ENCODE data around the gene LLCFC1.

The LLCFC1 gene

DNA sequence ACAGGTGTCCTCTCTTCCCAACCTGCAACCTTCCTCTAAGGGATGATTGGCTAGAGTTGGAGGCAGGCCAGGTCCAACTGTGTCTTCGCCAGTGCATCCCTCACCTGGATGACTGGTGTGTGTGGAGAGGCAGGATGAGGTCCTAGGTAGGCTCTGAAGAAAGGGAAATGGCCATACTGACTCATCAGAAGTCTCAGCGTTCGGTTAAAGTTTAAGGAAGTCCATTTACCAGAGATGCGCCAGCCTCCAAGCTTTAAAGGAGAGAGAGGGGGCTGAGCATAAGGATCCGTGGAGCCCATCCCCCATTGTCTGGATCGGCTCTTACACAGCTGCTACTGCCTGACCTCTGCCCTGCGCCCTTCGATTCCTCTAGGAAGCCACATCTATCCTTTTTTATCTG, 18.4 kb downstream of the LLCFC1 start (continued):
- TF ChIP-seq, protein P1, sequence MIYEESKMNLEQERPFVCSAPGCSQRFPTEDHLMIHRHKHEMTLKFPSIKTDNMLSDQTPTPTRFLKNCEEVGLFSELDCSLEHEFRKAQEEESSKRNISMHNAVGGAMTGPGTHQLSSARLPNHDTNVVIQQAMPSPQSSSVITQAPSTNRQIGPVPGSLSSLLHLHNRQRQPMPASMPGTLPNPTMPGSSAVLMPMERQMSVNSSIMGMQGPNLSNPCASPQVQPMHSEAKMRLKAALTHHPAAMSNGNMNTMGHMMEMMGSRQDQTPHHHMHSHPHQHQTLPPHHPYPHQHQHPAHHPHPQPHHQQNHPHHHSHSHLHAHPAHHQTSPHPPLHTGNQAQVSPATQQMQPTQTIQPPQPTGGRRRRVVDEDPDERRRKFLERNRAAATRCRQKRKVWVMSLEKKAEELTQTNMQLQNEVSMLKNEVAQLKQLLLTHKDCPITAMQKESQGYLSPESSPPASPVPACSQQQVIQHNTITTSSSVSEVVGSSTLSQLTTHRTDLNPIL (CRISPR knock-in tag; IDR thresholded peaks at IDR 0.05; ENCODE audit: low read depth), result no peak
- TF ChIP-seq PPARA (CRISPR knock-in tag; IDR thresholded peaks at IDR 0.05; ENCODE audit: borderline replicate concordance), result no peak

DNA sequence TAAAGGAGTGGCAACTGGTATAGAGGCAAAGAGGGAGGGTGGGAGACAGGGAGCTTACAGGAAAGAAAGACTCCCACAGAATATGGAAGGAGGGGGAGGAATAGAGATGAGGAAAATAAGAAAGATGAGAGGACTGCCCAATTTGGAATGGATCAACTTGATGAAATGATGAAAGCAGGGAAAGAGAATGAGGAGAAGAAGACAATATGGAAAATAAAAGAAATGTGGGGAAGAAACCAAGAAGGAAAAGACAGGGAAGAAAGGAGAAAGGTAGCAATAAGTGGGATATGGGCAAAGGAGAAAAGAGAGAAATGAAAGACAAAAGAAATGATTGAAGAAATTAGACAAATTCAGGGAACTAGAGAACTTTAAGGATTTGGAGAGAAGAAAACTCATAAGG, 19.9 kb downstream of the LLCFC1 start:
- ATAC-seq, result no peak
- no peak for TF ChIP-seq ISL1 (CRISPR knock-in tag; IDR thresholded peaks at IDR 0.05)
- no peak for TF ChIP-seq GLIS3 (CRISPR knock-in tag; IDR thresholded peaks at IDR 0.05)
- no peak for TF ChIP-seq TOX (CRISPR knock-in tag; IDR thresholded peaks at IDR 0.05; ENCODE audit: borderline replicate concordance)

DNA sequence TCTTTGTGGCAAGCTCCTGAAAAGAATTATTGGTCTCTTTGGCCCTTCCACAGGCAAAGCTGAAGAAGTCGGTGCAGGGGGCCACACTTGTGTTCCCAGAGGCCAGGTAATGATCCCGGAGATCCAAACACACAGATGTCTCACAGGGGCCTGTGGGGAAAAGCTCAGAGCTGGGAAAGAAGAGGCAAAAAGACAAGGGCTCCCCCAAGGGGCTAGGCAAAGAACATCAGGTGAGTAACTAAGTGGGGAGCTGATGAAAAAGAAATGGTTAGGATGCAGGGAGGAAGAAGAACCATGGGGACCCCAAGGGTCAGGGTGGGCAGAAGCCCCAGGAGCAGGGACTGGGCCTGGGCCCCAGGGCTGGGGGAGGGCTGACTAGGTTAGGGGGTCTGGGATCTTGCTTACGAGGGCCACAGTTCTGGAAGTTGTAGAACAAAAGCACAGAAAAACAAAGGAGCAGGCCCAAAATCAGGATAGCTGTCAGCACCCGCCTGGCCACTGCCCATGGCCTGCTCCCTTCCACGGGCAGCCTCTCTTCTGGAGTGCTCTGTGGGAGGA, 21.8 kb downstream of the LLCFC1 start:
- TF ChIP-seq ZNF565 (CRISPR knock-in tag; conservative IDR thresholded peaks at IDR 0.05; ENCODE audit: low read depth) (no peak), ZC3H10 (CRISPR knock-in tag; IDR thresholded peaks at IDR 0.05) (no peak), ZNF8 (CRISPR knock-in tag; IDR thresholded peaks at IDR 0.05) (no peak), TOX (CRISPR knock-in tag; IDR thresholded peaks at IDR 0.05; ENCODE audit: borderline replicate concordance) (no peak), OSR1 (CRISPR knock-in tag; IDR thresholded peaks at IDR 0.05) (no peak), ZNF70 (CRISPR knock-in tag; IDR thresholded peaks at IDR 0.05) (no peak), ZFP30 (CRISPR knock-in tag; IDR thresholded peaks at IDR 0.05) (no peak), CSDC2 (CRISPR knock-in tag; IDR thresholded peaks at IDR 0.05) (no peak), ESRRG (CRISPR knock-in tag; IDR thresholded peaks at IDR 0.05) (no peak), SNAI2 (CRISPR knock-in tag; IDR thresholded peaks at IDR 0.05) (no peak), RARB (CRISPR knock-in tag; IDR thresholded peaks at IDR 0.05) (no peak), ARNTL (CRISPR knock-in tag; IDR thresholded peaks at IDR 0.05; ENCODE audit: borderline replicate concordance, low read depth) (no peak)
- TF ChIP-seq, protein P2, sequence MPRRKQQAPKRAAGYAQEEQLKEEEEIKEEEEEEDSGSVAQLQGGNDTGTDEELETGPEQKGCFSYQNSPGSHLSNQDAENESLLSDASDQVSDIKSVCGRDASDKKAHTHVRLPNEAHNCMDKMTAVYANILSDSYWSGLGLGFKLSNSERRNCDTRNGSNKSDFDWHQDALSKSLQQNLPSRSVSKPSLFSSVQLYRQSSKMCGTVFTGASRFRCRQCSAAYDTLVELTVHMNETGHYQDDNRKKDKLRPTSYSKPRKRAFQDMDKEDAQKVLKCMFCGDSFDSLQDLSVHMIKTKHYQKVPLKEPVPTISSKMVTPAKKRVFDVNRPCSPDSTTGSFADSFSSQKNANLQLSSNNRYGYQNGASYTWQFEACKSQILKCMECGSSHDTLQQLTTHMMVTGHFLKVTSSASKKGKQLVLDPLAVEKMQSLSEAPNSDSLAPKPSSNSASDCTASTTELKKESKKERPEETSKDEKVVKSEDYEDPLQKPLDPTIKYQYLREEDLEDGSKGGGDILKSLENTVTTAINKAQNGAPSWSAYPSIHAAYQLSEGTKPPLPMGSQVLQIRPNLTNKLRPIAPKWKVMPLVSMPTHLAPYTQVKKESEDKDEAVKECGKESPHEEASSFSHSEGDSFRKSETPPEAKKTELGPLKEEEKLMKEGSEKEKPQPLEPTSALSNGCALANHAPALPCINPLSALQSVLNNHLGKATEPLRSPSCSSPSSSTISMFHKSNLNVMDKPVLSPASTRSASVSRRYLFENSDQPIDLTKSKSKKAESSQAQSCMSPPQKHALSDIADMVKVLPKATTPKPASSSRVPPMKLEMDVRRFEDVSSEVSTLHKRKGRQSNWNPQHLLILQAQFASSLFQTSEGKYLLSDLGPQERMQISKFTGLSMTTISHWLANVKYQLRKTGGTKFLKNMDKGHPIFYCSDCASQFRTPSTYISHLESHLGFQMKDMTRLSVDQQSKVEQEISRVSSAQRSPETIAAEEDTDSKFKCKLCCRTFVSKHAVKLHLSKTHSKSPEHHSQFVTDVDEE (CRISPR knock-in tag; IDR thresholded peaks at IDR 0.05), result no peak
- TF ChIP-seq, protein P1 (CRISPR knock-in tag; IDR thresholded peaks at IDR 0.05; ENCODE audit: low read depth), result no peak
- TF ChIP-seq, protein P3, sequence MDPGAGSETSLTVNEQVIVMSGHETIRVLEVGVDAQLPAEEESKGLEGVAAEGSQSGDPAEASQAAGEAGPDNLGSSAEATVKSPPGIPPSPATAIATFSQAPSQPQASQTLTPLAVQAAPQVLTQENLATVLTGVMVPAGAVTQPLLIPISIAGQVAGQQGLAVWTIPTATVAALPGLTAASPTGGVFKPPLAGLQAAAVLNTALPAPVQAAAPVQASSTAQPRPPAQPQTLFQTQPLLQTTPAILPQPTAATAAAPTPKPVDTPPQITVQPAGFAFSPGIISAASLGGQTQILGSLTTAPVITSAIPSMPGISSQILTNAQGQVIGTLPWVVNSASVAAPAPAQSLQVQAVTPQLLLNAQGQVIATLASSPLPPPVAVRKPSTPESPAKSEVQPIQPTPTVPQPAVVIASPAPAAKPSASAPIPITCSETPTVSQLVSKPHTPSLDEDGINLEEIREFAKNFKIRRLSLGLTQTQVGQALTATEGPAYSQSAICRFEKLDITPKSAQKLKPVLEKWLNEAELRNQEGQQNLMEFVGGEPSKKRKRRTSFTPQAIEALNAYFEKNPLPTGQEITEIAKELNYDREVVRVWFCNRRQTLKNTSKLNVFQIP (CRISPR knock-in tag; IDR thresholded peaks at IDR 0.05; ENCODE audit: borderline replicate concordance, low read depth), result no peak
- no peak for ATAC-seq

DNA sequence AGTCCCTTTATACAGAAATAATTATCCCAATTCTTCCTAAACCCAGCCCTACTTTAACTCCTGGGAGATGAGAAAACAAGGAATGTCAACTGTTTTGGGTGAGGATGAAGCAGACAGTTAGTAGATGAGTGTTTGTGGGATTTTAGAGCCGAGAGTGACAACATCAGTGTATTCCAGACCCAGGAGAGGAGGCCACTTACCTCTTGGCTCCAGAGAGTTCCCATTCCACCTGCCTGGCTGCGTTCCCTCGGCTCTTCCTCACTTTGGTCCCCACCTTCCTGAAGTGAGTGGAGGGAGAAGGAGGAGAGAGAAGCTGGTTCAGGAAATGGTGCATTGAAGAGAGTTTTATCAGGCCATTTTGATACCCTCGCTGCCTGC, 22.3 kb downstream of the LLCFC1 start:
- no peak for ATAC-seq
- TF ChIP-seq, protein P3 (CRISPR knock-in tag; IDR thresholded peaks at IDR 0.05; ENCODE audit: borderline replicate concordance, low read depth), result no peak
- TF ChIP-seq BACH2 (CRISPR knock-in tag; IDR thresholded peaks at IDR 0.05; ENCODE audit: borderline replicate concordance), result no peak
- TF ChIP-seq, protein P4, sequence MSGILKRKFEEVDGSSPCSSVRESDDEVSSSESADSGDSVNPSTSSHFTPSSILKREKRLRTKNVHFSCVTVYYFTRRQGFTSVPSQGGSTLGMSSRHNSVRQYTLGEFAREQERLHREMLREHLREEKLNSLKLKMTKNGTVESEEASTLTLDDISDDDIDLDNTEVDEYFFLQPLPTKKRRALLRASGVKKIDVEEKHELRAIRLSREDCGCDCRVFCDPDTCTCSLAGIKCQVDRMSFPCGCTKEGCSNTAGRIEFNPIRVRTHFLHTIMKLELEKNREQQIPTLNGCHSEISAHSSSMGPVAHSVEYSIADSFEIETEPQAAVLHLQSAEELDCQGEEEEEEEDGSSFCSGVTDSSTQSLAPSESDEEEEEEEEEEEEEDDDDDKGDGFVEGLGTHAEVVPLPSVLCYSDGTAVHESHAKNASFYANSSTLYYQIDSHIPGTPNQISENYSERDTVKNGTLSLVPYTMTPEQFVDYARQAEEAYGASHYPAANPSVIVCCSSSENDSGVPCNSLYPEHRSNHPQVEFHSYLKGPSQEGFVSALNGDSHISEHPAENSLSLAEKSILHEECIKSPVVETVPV (CRISPR knock-in tag; IDR thresholded peaks at IDR 0.05), result no peak
- TF ChIP-seq TCF4 (CRISPR knock-in tag; IDR thresholded peaks at IDR 0.05; ENCODE audit: borderline replicate concordance), result no peak
- no peak for TF ChIP-seq ESRRG (CRISPR knock-in tag; IDR thresholded peaks at IDR 0.05)
- no peak for TF ChIP-seq SNAI2 (CRISPR knock-in tag; IDR thresholded peaks at IDR 0.05)
- no peak for TF ChIP-seq GLIS3 (CRISPR knock-in tag; IDR thresholded peaks at IDR 0.05)
- no peak for TF ChIP-seq ARNTL (CRISPR knock-in tag; IDR thresholded peaks at IDR 0.05; ENCODE audit: borderline replicate concordance, low read depth)
- TF ChIP-seq TOX (CRISPR knock-in tag; IDR thresholded peaks at IDR 0.05; ENCODE audit: borderline replicate concordance), result no peak
- TF ChIP-seq, protein P1 (CRISPR knock-in tag; IDR thresholded peaks at IDR 0.05; ENCODE audit: low read depth), result no peak
- TF ChIP-seq CSDC2 (CRISPR knock-in tag; IDR thresholded peaks at IDR 0.05), result no peak
- TF ChIP-seq, protein P5, sequence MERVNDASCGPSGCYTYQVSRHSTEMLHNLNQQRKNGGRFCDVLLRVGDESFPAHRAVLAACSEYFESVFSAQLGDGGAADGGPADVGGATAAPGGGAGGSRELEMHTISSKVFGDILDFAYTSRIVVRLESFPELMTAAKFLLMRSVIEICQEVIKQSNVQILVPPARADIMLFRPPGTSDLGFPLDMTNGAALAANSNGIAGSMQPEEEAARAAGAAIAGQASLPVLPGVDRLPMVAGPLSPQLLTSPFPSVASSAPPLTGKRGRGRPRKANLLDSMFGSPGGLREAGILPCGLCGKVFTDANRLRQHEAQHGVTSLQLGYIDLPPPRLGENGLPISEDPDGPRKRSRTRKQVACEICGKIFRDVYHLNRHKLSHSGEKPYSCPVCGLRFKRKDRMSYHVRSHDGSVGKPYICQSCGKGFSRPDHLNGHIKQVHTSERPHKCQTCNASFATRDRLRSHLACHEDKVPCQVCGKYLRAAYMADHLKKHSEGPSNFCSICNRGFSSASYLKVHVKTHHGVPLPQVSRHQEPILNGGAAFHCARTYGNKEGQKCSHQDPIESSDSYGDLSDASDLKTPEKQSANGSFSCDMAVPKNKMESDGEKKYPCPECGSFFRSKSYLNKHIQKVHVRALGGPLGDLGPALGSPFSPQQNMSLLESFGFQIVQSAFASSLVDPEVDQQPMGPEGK (CRISPR knock-in tag; IDR thresholded peaks at IDR 0.05; ENCODE audit: borderline replicate concordance), result no peak
- TF ChIP-seq ISL1 (CRISPR knock-in tag; IDR thresholded peaks at IDR 0.05), result no peak
